SKM-1 treated with dmso at 0.1 percent for 144 hours (cell line): ENCODE data around the gene AFM.
"Not testable (repeated sequence)": the region's sequence is repeated elsewhere in the genome, so short reads cannot be mapped to it uniquely, and the experiment has no call there.

Experiments used
- DNase-seq: peaks from one replicate; lab custom pipeline; 2025; ENCODE audit not compliant: unreplicated experiment; lab: John Stamatoyannopoulos, UW

AFM gene

DNA sequence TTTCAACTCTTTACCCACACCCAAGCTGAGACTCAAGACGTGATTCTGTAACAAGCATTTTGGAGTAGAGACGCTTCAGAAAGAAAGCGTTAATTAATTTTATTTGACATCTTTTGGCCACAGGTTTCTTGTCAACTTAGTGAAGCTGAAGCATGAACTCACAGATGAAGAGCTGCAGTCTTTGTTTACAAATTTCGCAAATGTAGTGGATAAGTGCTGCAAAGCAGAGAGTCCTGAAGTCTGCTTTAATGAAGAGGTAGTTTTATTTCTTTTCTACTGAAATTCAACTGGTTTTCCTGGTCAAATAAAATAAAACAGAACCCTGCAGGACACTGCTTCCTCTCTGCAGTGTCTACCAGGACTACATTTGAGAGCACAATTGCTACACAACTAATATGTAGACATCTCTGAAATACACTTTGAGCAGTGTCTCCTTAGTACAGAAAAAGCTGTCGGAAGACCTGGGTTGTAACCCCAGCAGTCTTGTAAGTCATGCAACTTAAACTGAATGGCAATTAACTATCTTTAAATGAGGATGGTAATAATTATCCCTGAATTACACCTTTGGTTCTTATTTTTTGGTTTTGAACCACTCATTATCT is 20.2 kb downstream of the AFM start:
- DNase-seq: no peak

DNA sequence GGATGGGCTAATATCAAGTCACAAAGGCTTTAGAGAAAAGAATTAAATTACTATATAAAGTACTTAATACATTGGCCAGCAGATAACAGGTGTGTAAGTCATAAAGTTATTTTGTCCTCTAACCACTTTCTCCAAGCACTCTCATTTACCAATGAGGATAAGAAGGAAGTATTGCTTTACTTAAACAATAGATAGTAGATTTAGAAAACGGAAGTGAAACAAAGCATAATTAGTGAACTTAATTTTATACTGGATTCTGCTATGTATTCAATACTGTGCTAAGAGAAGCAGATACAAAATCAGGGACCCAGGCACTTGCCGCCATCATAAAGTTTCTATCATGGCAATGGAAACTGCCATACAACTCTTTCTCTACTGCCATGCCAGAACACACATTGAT is 24.0 kb downstream of the AFM start:
- peak; percentile 5 for DNase-seq

DNA sequence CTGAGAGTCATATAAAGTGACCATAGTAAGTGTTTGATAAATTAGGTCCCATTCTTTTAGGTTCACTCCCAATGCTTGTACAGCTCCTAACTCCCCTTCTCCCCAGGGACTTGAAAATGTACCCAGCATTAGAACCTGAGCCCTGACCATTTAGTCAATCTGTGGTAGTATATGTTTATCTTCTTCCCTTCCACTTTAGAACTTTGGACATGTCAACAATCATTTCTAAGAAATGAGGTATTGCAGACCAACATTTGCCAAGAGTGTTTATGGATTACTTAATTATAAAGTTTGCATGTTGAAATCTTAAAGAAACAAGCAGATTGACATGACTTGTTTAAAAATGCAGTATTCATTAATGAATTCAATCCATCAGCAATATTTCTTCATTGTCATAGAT is 26.0 kb downstream of the AFM start:
- no peak for DNase-seq

GRCh38 chr4:73508651-73509050 is 27.1 kb downstream of the AFM start:
- no peak for DNase-seq

DNA sequence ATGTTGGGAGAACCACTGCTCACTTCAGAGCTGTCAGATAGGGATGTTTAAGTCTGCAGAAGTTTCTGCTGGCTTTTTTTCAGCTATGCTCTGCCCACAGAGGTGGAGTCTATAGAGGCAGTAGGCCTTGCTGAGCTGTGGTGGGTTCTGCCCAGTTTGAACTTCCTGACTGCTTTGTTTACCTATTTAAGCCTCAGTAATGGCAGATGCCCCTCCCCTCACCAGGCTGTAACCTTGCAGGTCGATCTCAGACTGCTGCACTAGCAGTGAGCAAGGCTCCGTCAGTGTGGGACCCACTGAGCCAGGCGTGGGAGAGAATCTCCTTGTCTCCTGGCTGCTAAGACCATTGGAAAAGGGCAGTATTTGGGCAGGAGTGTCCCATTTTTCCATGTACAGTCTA is 36.8 kb downstream of the AFM start:
- DNase-seq: no peak

DNA sequence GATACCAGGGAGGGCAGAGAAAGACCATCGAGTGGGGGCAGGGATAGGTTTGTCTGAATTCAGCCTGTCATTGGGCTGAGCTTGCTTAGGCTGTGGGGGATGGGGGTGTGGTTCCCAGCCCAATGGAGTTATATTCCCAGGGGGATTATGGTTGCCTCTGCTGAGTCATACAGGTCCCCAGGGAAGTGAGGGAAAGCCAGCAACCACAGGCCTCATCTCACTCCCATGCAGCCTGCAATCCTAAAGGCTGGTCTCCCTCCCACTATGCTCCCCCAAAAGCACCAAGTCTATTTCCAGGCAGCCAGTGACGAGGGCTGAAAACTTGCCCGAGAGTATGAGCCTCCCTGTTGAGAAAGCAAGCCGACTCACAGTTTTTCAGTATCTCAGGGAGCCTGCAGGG is 39.3 kb downstream of the AFM start:
- no peak for DNase-seq

- DNase-seq: no peak
Measured at GRCh38 chr4:73523126-73523525, 41.6 kb downstream of the AFM start.

DNA sequence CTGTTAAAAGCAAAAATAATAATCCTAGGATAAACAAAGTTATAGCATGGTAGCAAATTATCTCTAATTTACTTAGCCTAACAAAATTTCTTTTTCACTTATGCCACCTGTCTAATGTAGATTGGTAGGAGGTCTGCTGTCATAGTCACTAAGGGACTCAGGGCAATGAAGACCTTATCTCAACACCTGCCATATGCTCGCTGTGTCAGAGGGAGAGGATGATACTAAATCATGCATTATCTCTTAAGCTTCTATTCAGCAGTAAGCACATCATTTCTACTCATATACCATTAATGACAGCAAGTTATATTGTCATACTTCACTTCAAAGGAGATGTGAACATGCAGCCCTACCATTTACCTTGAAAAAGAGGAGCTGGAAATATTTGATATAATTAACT is 44.1 kb downstream of the AFM start:
- no peak for DNase-seq

DNA sequence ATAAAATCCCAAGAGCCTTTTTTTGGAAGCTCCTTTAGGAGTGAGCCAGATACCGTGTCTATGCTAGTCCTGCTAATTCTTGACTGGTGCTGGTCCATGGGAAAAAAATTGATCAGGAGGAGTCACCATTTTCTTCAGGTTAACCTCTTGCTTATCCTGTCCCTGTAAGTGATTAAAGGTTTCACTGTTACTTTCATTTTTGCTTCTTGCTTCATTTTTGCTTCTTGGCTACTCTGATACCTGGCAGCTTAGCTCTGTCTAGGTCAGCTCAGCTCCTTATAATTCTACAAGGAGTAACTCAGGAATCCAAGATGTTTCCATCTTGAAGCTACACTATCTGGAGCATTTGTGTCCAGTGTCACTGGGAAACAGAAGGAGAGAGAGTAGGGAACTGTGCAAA is 45.7 kb downstream of the AFM start:
- DNase-seq: no peak

DNA sequence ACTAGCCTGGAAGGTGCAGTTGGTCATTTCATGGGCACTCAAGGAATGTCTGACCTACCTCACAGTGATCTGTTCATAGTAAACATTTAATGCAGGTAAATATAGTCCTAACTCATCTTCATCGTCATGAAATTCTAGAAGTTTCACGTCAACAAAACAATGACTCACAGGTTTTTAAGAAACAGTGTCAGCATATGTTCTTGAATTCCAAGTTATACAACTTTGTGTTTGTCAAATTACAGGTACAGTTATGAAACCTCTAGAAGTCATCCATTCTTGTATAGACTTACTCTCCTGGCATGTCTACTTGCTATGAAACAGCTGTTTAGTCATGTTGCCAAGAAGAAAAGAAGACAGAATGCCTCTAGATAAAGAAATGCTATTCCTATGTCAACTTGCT is 46.6 kb downstream of the AFM start:
- no peak for DNase-seq

DNA sequence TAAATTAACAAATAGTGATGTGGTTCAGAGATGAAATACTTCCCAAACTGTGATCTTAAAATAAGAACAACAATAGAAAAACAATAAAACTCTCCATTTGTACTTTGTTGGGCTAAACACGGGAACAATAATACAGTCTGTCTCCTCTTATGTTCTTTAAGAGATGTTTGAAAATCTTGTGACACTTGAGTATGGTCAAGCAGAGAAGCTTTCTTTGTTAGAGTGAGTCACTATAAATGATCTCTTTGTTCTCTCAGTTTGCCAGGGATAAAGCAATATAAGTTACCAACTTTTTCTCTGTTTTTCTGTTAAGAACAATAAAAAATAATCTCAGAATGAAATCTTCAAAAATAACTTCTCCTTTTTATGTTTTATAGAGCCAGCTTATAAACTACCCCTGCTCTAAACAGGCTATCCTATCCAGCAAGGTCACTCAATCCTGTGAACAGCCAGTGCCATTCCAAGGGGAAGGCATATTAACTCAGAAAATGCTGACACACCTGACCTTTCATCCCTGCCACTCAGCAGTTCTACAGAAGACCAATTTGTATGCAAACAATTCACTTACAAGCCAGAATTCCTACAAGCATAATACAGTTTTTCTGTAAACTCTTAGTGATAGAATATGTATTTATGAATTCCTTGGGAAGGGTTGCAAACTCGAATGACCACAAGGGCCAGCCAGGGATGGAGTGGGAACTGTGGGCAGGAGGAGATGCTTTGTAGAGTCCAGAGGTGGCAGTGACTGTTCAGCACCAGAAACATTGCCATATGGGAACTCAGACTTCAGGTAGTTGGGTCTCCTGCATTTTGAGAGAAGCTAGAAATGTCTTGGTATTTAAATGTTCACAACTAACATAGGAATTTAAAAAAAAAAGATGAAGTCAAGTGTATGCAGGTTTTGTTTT is 52.2 kb downstream of the AFM start:
- no peak for DNase-seq

DNA sequence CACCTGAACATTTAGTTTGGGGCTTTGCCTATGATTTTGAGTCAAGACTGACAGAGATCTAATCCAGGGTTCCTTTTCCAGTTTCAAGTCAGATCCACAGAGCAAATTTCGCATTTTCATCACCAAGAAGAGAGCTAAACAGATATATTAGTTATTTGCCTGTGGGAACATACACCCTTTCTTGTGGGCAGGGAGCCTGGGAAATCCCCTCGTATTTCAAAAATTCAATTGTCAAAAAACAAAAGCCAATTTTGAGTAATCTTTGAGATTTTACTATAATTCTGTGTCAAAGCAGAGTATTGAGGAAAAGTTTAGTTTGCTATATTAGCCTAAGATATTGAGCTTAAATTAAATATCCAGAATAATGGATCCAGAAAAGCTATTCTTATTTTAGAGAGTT is 56.6 kb downstream of the AFM start:
- DNase-seq: no peak

DNA sequence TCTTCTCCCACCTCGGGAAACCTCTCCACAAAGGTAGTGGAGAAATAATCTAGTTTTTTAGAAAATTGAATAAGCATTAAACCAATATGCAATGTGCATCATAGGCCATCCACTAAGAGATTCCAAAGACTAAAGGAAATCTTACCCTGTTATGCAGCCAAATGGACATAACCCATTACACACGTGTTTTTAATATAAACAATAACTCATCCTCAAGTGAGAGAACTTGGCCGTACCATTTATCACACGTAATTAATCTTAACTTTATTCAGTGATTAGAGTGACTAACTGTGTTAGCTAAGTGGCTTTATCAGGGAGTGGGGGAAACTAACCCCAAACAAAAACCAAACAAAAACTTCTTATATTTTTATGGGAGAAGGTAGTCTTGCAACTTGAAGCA is 57.8 kb downstream of the AFM start:
- no peak for DNase-seq

- DNase-seq: no peak
Measured at GRCh38 chr4:73540826-73541225, 59.3 kb downstream of the AFM start.

- peak; percentile 17 for DNase-seq
Measured at GRCh38 chr4:73541251-73541650, 59.7 kb downstream of the AFM start.

GRCh38 chr4:73544620-73545019 is 63.1 kb downstream of the AFM start:
- no peak for DNase-seq

DNA sequence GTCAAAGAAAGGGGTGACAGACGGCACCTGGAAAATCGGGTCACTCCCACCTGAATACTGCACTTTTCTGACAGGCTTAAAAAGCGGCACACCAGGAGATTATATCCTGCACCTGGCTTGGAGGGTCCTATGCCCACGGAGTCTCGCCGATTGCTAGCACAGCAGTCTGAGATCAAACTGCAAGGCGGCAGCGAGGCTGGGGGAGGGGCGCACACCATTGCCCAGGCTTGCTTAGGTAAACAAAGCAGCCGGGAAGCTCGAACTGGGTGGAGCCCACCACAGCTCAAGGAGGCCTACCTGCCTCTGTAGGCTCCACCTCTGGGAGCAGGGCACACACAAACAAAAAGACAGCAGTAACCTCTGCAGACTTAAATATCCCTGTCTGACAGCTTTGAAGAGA is 69.3 kb downstream of the AFM start:
- not testable (repeated sequence) for DNase-seq
